HG03558 (cell line): ENCODE data around the gene EXOSC7.
"Not testable (repeated sequence)": the region's sequence is repeated elsewhere in the genome, so short reads cannot be mapped to it uniquely, and the experiment has no call there.

Experiments used
- ATAC-seq: cut with Tn5 transposase; IDR thresholded peaks from one replicate; pipeline ENCODE4 v1.9.1; 2021; ENCODE audit warnings: moderate number of reproducible peaks; ENCODE audit not compliant: unreplicated experiment; ENCODE audit errors: extremely low read depth

EXOSC7 gene

GRCh38 chr3:44976002-44976815 lies at the start of gene EXOSC7, which contains the start of gene ZDHHC3:
TSS of gene EXOSC7 (plus strand) at chr3:44976244. CDS start at chr3:44976278, 34 bp downstream.
TSS of gene ZDHHC3 (minus strand) at chr3:44976174. CDS start at chr3:44959436, 16,738 bp downstream.
- ATAC-seq = peak; percentile 59

- no peak for ATAC-seq
These were observed 49.1 kb upstream of the EXOSC7 start for GRCh38 chr3:44926921-44927320.

GRCh38 chr3:44927371-44927770 lies 48.7 kb upstream of the EXOSC7 start:
- no peak for ATAC-seq

GRCh38 chr3:44929782-44930181 lies 46.3 kb upstream of the EXOSC7 start:
- no peak for ATAC-seq

- no peak for ATAC-seq
These were observed 45.1 kb upstream of the EXOSC7 start for GRCh38 chr3:44930911-44931310.

- ATAC-seq = no peak
These were observed 44.3 kb upstream of the EXOSC7 start for GRCh38 chr3:44931791-44932190.

- ATAC-seq = no peak
These were observed 43.8 kb upstream of the EXOSC7 start for GRCh38 chr3:44932271-44932670.

GRCh38 chr3:44932986-44933944 lies 42.8 kb upstream of the EXOSC7 start:
- no peak for ATAC-seq

- no peak for ATAC-seq
These were observed 36.4 kb upstream of the EXOSC7 start for GRCh38 chr3:44939581-44940036.

GRCh38 chr3:44942202-44942921 lies 33.7 kb upstream of the EXOSC7 start:
- no peak for ATAC-seq

- no peak for ATAC-seq
These were observed 27.8 kb upstream of the EXOSC7 start for GRCh38 chr3:44948239-44948638.

GRCh38 chr3:44949770-44950169 lies 26.3 kb upstream of the EXOSC7 start:
- ATAC-seq = not testable (repeated sequence)

GRCh38 chr3:44950275-44950734 lies 25.7 kb upstream of the EXOSC7 start:
- no peak for ATAC-seq

- no peak for ATAC-seq
These were observed 23.4 kb upstream of the EXOSC7 start for GRCh38 chr3:44952689-44953088.

GRCh38 chr3:44954304-44954703 lies 21.7 kb upstream of the EXOSC7 start:
- no peak for ATAC-seq

- ATAC-seq = no peak
These were observed 21.1 kb upstream of the EXOSC7 start for GRCh38 chr3:44954962-44955361.

GRCh38 chr3:44955917-44956316 lies 20.1 kb upstream of the EXOSC7 start:
- no peak for ATAC-seq

GRCh38 chr3:44957986-44958385 lies 18.1 kb upstream of the EXOSC7 start:
- no peak for ATAC-seq

GRCh38 chr3:44958386-44958785 lies 17.7 kb upstream of the EXOSC7 start:
- ATAC-seq = no peak

- no peak for ATAC-seq
These were observed 15.5 kb upstream of the EXOSC7 start for GRCh38 chr3:44960387-44961026.
